GM23338 (cell line): ENCODE data around the gene RNF145. TPM values are rescaled to one million over a fixed set of nuclear protein-coding genes. Genes with fewer than 3 reads are reported as not detected.

Source experiments
- ATAC-seq: fragments of 200-7000 bp; cut with Tn5 transposase; 3 replicates; pipeline ENCODE4 v1.9.1; 2020
- DNase-seq: peaks from one replicate; pipeline ENCODE4 v3.0.0-alpha.2; 2015; ENCODE audit warnings: low spot score
- H2AFZ ChIP-seq: fragments of 200-600 bp; sonication (generic); 2 replicates; pipeline ENCODE4 v1.8.0; 2016; ENCODE audit warnings: antibody characterized with exemption, mild to moderate bottlenecking, moderate library complexity
- H3F3A ChIP-seq: fragments of 200-600 bp; sonication (generic); replicated peaks from 2 replicates; pipeline ENCODE4 v1.8.0; 2017; ENCODE audit warnings: antibody characterized with exemption, mixed run types, low read depth
- H3K27ac ChIP-seq: fragments of 200-600 bp; sonication (generic); 2 replicates; pipeline ENCODE4 v1.6.1; 2016; ENCODE audit warnings: low read depth
- H3K27me3 ChIP-seq: fragments of 200-600 bp; sonication (generic); 2 replicates; pipeline ENCODE4 v1.8.0; 2016; ENCODE audit warnings: mild to moderate bottlenecking, mixed run types, moderate library complexity; ENCODE audit not compliant: insufficient read depth
- H3K36me3 ChIP-seq: fragments of 200-600 bp; sonication (generic); 2 replicates; pipeline ENCODE4 v1.8.0; 2016; ENCODE audit warnings: mild to moderate bottlenecking; ENCODE audit not compliant: insufficient read depth
- H3K4me1 ChIP-seq: fragments of 200-600 bp; sonication (generic); 2 replicates; pipeline ENCODE4 v1.8.0; 2016; ENCODE audit warnings: mild to moderate bottlenecking, moderate library complexity; ENCODE audit not compliant: insufficient read depth
- H3K4me2 ChIP-seq: fragments of 200-600 bp; sonication (generic); 2 replicates; pipeline ENCODE4 v1.7.1; 2017; ENCODE audit warnings: mixed run types
- H3K4me3 ChIP-seq: fragments of 200-600 bp; sonication (generic); 2 replicates; pipeline ENCODE4 v1.6.1; 2016; ENCODE audit warnings: mixed run types
- H3K79me2 ChIP-seq: fragments of 200-600 bp; sonication (generic); replicated peaks from 2 replicates; pipeline ENCODE4 v1.8.0; 2017; ENCODE audit warnings: mild to moderate bottlenecking; ENCODE audit not compliant: insufficient read depth
- H3K9me2 ChIP-seq: fragments of 200-600 bp; sonication (generic); 2 replicates; pipeline ENCODE4 v1.8.0; 2017; ENCODE audit not compliant: insufficient read depth
- H4K20me1 ChIP-seq: fragments of 200-600 bp; sonication (generic); replicated peaks from 2 replicates; pipeline ENCODE4 v1.8.0; 2017; ENCODE audit warnings: mild to moderate bottlenecking; ENCODE audit not compliant: insufficient read depth
- H3K27ac Mint-ChIP-seq: 2 replicates; pipeline ENCODE4 v1.8.0; 2020; ENCODE audit warnings: inconsistent platforms, mild to moderate bottlenecking, moderate library complexity, mixed read lengths
- H3K27me3 Mint-ChIP-seq: 3 replicates; pipeline ENCODE4 v1.8.0; 2022; ENCODE audit warnings: low read depth, mild to moderate bottlenecking, moderate library complexity, mixed read lengths, inconsistent platforms; ENCODE audit not compliant: insufficient read depth, poor library complexity
- H3K36me3 Mint-ChIP-seq: 3 replicates; pipeline ENCODE4 v1.8.0; 2021; ENCODE audit warnings: low read depth, mild to moderate bottlenecking, inconsistent platforms, moderate library complexity, mixed read lengths
- H3K4me1 Mint-ChIP-seq: 3 replicates; pipeline ENCODE4 v1.8.0; 2020; ENCODE audit warnings: mild to moderate bottlenecking, inconsistent platforms, mixed read lengths
- H3K4me3 Mint-ChIP-seq: 3 replicates; pipeline ENCODE4 v1.8.0; 2021; ENCODE audit warnings: moderate library complexity, mild to moderate bottlenecking, inconsistent platforms, mixed read lengths
- H3K9me3 Mint-ChIP-seq: 3 replicates; pipeline ENCODE4 v1.8.0; 2020; ENCODE audit warnings: moderate library complexity, mild to moderate bottlenecking, inconsistent platforms, mixed read lengths
- CTCF ChIP-seq, 2 experiments: fragments of 200-600 bp in 1 of 2; sonication (generic) in 1 of 2; conservative IDR thresholded peaks; 2 replicates each; pipeline versions ENCODE4 v1.5.1 to v1.6.1; 2016 to 2017; ENCODE audit warnings: antibody characterized with exemption in 2 of 2, low read depth in 2 of 2, mild to moderate bottlenecking in 2 of 2, moderate library complexity in 1 of 2
- ETS1 ChIP-seq: IDR thresholded peaks from 2 replicates; pipeline ENCODE4 v1.6.1; 2016; ENCODE audit warnings: antibody characterized with exemption
- EZH2 ChIP-seq: fragments of 200-600 bp; sonication (generic); IDR thresholded peaks from one replicate; pipeline ENCODE4 v1.8.0; 2017; ENCODE audit warnings: antibody characterized with exemption, mild to moderate bottlenecking, low read depth; ENCODE audit not compliant: unreplicated experiment
- EZH2phosphoT487 ChIP-seq: fragments of 200-600 bp; sonication (generic); IDR thresholded peaks from one replicate; pipeline ENCODE4 v1.8.1; 2018; ENCODE audit warnings: antibody characterized with exemption; ENCODE audit not compliant: unreplicated experiment
- JUNB ChIP-seq: IDR thresholded peaks from one replicate; pipeline ENCODE4 v1.6.1; 2016; ENCODE audit warnings: antibody characterized with exemption; ENCODE audit not compliant: unreplicated experiment
- NANOG ChIP-seq: IDR thresholded peaks from 2 replicates; pipeline ENCODE4 v1.6.1; 2016; ENCODE audit warnings: antibody characterized with exemption, borderline replicate concordance
- POLR2AphosphoS5 ChIP-seq: IDR thresholded peaks from 2 replicates; pipeline ENCODE4 v1.6.1; 2016; ENCODE audit warnings: antibody characterized with exemption, low read depth
- REST ChIP-seq: IDR thresholded peaks from one replicate; pipeline ENCODE4 v1.6.1; 2018; ENCODE audit warnings: antibody characterized with exemption; ENCODE audit not compliant: unreplicated experiment
- STAT1 ChIP-seq: IDR thresholded peaks from one replicate; pipeline ENCODE4 v1.6.1; 2016; ENCODE audit warnings: antibody characterized with exemption; ENCODE audit not compliant: unreplicated experiment
- ZNF114 ChIP-seq: fragments of 250-450 bp; sonication (Bioruptor Pico); IDR thresholded peaks from 2 replicates; pipeline ENCODE4 v1.5.0; 2020; ENCODE audit warnings: mild to moderate bottlenecking, moderate library complexity
- ZNF331 ChIP-seq: fragments of 250-450 bp; sonication (Bioruptor Pico); IDR thresholded peaks from 2 replicates; pipeline ENCODE4 v1.5.0; 2020; ENCODE audit warnings: low read depth, mild to moderate bottlenecking, moderate library complexity
- ZNF462 ChIP-seq: fragments of 250-450 bp; sonication (Bioruptor Pico); IDR thresholded peaks from 2 replicates; pipeline ENCODE4 v1.5.0; 2020; ENCODE audit warnings: mild to moderate bottlenecking, moderate library complexity
- polyA plus RNA-seq: library from polyadenylated mRNA; unstranded; fragments of >200 nt; fragmentation: Nextera tagmentation; extraction: Ambion mirVana; gene quantifications from 2 replicates; pipeline ENCODE4 v1.2.1, GENCODE V29; 2016
- total RNA-seq: library from RNA; depleted of rRNA; stranded (reverse); fragments of >200 nt; shearing (Covaris generic); gene quantifications from 2 replicates; pipeline ENCODE4 v1.2.3, GENCODE V29; 2014

The RNF145 gene
- total and polyA plus RNA-seq, 2 experiments from 2014 or later: 15.6 to 43.5 TPM

- TF ChIP-seq ZNF462 (CRISPR knock-in tag): no peak
Measured at GRCh38 chr5:159244163-159244562, 34.8 kb upstream of the RNF145 start (continued).

GRCh38 chr5:159243385-159243784 lies 34.0 kb upstream of the RNF145 start:
- no peak for TF ChIP-seq EZH2
- no peak for TF ChIP-seq ZNF331 (CRISPR knock-in tag)
- TF ChIP-seq NANOG: no peak
- TF ChIP-seq POLR2AphosphoS5: no peak
- TF ChIP-seq ETS1: no peak
- no peak for TF ChIP-seq STAT1
- no peak for TF ChIP-seq REST
- no peak for TF ChIP-seq ZNF114 (CRISPR knock-in tag)
- TF ChIP-seq CTCF (conservative IDR thresholded peaks at IDR 0.05; ENCODE audit: low read depth in 2 of 2): no peak
- TF ChIP-seq EZH2phosphoT487: no peak
- no peak for TF ChIP-seq JUNB
- Mint-ChIP-seq H3K27me3 (peaks cover 3% of the 10 kb centered on the region), H3K4me3 (no peak overlapping the region), H3K4me1 (no peaks in the 10 kb centered on the region), H3K36me3 (no peaks in the 10 kb centered on the region), H3K27ac (no peak overlapping the region), H3K9me3 (no peaks in the 10 kb centered on the region)
- Histone ChIP-seq H3K79me2 (no peaks in the 10 kb centered on the region), H3K27me3 (no peaks in the 10 kb centered on the region), H3K9me2 (no peaks in the 10 kb centered on the region; the same call in 1 of the 2 replicates), H4K20me1 (no peaks in the 10 kb centered on the region), H3K27ac (no peak overlapping the region), H3K4me3 (no peak overlapping the region), H3K4me1 (no peaks in the 10 kb centered on the region), H3K36me3 (no peaks in the 10 kb centered on the region), H3K4me2 (no peak overlapping the region), H3F3A (no peaks in the 10 kb centered on the region), H2AFZ (no peak overlapping the region)
- DNase-seq (no peak), ATAC-seq (no peak)
